GM12892 (cell line): Measurements from ENCODE around the gene TPST2.

ENCODE experiments used
- DNase-seq: peaks from one replicate; pipeline ENCODE4 v3.0.0; 2011; ENCODE audit not compliant: insufficient read length
- FAIRE-seq: peaks from 2 replicates; lab custom pipeline; 2011; peaks lifted over from hg19 to GRCh38; lab: Jason Lieb, UNC
- POLR2A ChIP-seq: IDR thresholded peaks from 2 replicates; pipeline ENCODE4 v1.6.1; 2011; ENCODE audit warnings: low read depth, low read length, control low read depth
- POLR2AphosphoS5 ChIP-seq: IDR thresholded peaks from 2 replicates; pipeline ENCODE4 v1.6.1; 2011; ENCODE audit warnings: low read depth, low read length, control low read depth
- TAF1 ChIP-seq: IDR thresholded peaks from 2 replicates; pipeline ENCODE4 v1.6.1; 2011; ENCODE audit warnings: low read depth, mild to moderate bottlenecking, control low read depth, low read length, borderline replicate concordance

Gene TPST2

DNA sequence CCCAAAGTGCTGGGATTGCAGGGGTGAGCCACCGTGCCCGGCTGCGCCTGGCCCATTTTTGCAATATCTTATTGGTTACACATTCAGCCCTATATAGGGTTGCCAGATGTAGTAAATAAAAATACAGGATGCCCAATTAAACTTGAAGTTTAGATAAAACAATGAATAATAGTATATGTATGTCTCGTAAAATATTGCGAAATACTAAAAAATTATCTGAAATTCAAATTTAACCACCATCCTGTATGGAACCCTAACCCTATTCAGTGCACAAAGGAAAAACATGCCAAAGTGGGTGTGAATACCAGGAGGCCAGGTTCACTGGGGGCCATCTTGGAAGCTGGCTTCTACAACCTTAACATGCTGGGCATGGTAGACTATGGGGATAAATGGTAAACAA lies 72.5 kb downstream of the TPST2 start:
- TF ChIP-seq TAF1 (no peak), POLR2AphosphoS5 (no peak), POLR2A (no peak)
- DNase-seq (no peak), FAIRE-seq (no peak)

GRCh38 chr22:26516503-26516902 lies 73.4 kb downstream of the TPST2 start:
- no peak for FAIRE-seq
- DNase-seq, result no peak
- TF ChIP-seq TAF1 (no peak), POLR2A (no peak), POLR2AphosphoS5 (no peak)

GRCh38 chr22:26515931-26516330 lies 74.0 kb downstream of the TPST2 start:
- no peak for TF ChIP-seq POLR2A
- TF ChIP-seq POLR2AphosphoS5, result no peak
- TF ChIP-seq TAF1, result no peak
- FAIRE-seq (no peak), DNase-seq (no peak)

DNA sequence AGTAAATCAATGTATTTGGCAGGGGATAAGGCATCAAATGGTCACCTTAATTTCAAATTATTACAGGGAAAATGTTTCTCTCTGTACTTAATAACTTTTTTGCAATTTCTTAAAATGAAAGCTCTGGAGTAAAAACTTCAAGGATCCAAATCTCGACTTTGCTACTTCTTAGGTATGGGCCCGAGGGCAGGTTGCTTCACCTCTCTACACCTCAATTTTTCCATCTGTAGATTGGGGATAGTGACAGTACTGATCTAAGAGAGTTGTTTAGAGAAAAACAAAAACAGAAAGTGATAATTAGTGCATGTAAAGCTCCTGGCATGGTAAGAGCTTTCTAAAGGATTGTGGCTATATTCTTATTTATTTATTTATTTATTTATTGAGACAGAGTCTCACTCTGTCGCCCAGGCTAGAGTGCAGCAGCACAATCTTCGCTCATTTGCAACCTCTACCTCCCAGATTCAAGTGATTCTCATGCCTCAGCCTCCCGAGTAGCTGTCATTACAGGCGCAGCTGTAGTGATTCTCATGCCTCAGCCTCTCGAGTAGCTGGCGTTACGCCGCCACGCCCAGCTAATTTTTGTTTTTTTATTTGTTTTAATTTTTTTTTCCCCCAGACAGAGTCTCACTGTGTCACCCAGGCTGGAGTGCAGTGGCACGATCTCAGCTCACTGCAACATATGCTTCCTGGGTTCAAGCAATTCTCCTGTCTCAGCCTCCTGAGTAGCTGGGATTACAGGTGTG lies 75.3 kb downstream of the TPST2 start:
- DNase-seq (no peak), FAIRE-seq (no peak)
- TF ChIP-seq POLR2A (no peak), POLR2AphosphoS5 (no peak), TAF1 (no peak)

- FAIRE-seq (no peak), DNase-seq (no peak)
- TF ChIP-seq POLR2AphosphoS5 (no peak), POLR2A (no peak), TAF1 (no peak)
These were observed 76.1 kb downstream of the TPST2 start for GRCh38 chr22:26513838-26514237.

- TF ChIP-seq POLR2A (peak; percentile 92), POLR2AphosphoS5 (peak; percentile 92), TAF1 (no peak)
- DNase-seq (peak; percentile 89), FAIRE-seq (peak; percentile 96)
These were observed 77.7 kb downstream of the TPST2 start, which contains the start of gene TFIP11 for GRCh38 chr22:26512149-26512793. TFIP11 (minus strand) TSS chr22:26512473; CDS start chr22:26510272, 2,201 bp downstream.

DNA sequence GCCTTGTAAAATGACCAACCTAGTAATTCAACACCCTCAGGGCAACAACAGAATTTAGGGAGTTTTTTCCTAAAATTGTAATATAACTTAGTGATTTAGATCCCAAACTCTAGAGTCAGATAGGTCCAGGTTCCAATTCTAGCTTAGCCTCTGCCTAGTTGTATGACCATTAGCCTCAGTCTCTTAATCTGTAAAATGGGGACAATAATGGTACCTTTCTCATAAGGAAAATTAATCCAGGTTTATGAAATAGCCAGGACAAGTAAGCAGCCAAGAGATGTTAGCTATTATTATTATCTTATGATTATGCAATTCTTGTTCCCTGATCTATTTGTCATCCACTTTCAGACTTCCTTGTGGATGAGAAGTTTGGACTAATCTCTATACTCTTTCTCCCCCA lies 81.8 kb downstream of the TPST2 start:
- TF ChIP-seq TAF1, result no peak
- no peak for TF ChIP-seq POLR2AphosphoS5
- no peak for TF ChIP-seq POLR2A
- no peak for FAIRE-seq
- DNase-seq, result no peak

DNA sequence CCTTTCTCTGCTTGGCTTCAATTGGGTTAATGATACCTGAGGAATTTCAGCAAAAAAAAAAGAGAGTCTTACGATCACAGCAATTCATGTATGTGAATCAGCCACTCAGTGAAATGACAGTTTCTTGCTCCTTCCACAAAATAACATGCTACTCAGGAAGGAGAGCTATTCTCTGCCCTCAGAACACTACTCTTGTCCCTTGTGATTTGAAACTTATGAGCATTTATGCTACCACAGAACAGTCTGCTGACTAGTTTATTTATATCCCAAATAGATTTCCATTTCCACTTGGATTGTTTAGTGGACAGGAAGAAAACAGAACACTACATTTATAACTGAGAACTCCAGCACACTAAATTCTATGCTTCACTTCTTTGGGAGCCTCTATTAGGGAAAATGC lies 86.2 kb downstream of the TPST2 start:
- TF ChIP-seq TAF1, result no peak
- TF ChIP-seq POLR2AphosphoS5, result no peak
- no peak for TF ChIP-seq POLR2A
- no peak for DNase-seq
- FAIRE-seq, result no peak

- FAIRE-seq (peak; percentile 79), DNase-seq (peak; percentile 31)
- TF ChIP-seq POLR2A, result no peak
- 0 out of 2 replicates have a peak, but pooled peaks have one; percentile 6 for TF ChIP-seq POLR2AphosphoS5
- no peak for TF ChIP-seq TAF1
These were observed 87.0 kb downstream of the TPST2 start for GRCh38 chr22:26502688-26503561.

- FAIRE-seq, result no peak
- no peak for DNase-seq
- TF ChIP-seq POLR2AphosphoS5 (no peak), POLR2A (no peak), TAF1 (no peak)
These were observed 87.9 kb downstream of the TPST2 start for GRCh38 chr22:26501996-26502395.

DNA sequence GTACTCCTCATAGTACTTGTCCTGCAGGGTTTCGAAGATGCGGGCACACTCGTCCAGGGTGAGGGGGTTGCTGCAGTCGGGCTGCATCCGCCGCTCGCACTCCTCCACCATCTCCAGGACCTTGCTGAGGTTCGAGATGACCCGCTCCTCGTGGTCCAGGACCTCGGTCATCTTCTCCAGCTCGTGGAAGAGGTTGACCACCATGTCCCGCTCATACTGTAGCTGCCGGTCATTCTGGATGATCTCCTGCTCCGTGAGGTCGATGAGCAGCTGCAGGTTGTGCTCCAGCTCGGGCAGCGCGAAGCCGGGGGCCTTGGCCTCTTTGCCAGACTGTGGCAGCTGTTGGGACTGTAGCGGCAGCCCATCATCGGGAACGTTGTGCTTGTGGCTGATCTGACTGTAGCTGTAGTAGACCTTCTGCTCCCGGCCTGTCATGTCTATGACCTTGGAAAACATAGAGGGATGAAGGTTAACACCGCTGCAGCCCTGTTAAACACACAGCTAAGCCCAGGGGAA lies 90.7 kb downstream of the TPST2 start:
- TF ChIP-seq TAF1, result no peak
- no peak for TF ChIP-seq POLR2AphosphoS5
- no peak for TF ChIP-seq POLR2A
- no peak for FAIRE-seq

More for the DNA sequence above, 90.7 kb downstream of the TPST2 start:
- no peak for DNase-seq
